GM21360 (cell line): Measurements from ENCODE around the gene RNPEP.
"Not testable (repeated sequence)": the region's sequence is repeated elsewhere in the genome, so short reads cannot be mapped to it uniquely, and the experiment has no call there.

ENCODE experiments used
- ATAC-seq: cut with Tn5 transposase; IDR thresholded peaks from one replicate; pipeline ENCODE4 v1.9.1; 2021; ENCODE audit warnings: mild to moderate bottlenecking, moderate library complexity; ENCODE audit not compliant: unreplicated experiment

RNPEP gene

DNA sequence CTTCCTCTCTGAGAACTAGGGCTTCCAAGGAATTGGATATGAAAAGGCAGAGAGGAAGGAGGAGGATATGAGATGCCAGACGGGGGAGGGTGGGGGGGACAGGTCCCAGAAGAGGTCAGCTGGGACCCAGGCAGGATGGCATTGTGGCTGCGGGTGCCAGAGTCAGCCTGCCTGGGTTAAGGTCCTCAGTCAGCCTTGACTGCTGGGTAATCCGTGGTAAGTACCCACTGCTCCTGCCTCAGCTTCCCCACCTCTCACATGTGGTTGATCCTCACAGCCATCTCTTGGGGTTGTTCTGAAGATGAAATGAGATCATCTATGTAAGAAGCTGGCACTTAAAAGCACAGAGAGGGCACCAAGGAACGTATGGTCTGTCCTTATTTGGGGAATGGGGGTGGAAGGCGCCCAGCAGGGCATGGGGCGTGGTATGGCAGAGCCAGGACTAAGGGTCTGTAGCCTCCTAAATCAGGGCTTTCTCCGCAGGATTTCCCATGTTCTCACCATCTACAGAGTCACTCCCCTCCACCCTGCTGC, 51.8 kb downstream of the RNPEP start:
- ATAC-seq = no peak

DNA sequence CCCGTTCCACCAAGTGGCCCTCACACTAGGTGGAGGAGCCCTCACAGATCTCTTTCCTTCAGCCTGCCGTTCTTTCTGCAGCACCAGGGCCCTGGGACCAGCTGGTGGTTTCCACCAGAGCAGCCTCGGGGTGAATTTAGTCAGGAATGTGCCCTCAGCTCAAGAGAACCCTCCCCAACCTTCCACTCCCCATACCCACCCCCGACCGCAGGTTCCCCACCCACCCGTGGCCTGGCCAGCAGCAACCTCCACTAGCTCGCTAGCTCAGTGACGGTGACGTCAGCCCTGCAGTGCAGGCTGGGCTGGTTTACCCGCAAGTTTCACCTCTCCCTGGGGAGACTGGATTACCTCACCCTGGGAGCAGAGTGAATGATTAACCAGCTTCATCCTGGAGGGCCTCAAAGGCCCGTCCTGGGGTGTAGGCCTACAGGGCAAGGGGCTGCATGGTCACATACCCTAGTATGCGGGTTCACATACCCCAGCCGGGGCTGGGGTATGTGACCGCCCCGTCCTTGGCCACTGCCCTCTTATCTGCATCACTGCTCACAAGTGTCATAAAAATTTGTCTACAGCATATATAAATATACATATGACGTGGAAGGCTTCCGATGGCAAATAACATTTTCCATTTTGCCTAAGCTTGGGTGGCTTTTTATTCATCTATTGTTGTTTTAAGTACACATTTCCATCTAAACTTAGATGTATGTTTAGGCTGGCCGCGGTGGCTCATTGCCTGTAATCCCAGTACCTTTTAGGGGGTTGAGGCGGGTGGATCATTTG, 52.4 kb downstream of the RNPEP start:
- ATAC-seq = no peak

DNA sequence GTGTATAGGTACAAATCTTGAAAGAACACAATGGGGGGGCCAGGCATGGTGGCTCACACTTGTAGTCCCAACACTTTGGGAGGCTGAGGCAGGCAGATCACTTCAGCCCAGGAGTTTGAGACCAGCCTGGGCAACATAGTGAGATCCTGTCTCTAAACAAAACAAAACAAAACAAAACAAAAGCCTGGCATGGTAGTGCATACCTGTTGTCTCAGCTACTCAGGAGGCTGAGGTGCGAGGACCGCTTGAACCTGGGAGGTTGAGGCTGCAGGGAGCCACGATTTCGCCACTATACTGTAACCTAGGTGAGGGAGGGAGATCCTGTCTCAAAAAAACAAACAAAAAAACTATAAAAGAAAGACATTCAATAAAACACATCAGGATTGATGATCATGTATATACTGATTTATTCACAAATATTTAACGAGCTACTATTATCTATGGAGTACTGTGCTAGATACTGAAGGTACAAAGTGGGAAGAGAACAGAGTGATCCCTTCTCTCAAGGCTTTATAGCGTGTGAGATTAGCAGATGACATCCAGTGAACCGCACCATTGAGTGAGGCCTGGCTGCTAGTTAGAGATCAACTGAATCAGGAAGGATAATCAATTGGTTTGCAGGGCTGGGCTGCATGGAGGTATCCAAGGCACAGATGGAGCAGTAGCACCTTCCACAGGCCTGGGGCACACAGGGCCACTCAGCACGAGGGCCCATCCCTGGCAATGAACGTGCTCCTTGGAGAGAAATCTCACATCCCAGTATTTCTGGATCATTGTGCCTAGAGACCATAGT, 54.3 kb downstream of the RNPEP start:
- no peak for ATAC-seq

DNA sequence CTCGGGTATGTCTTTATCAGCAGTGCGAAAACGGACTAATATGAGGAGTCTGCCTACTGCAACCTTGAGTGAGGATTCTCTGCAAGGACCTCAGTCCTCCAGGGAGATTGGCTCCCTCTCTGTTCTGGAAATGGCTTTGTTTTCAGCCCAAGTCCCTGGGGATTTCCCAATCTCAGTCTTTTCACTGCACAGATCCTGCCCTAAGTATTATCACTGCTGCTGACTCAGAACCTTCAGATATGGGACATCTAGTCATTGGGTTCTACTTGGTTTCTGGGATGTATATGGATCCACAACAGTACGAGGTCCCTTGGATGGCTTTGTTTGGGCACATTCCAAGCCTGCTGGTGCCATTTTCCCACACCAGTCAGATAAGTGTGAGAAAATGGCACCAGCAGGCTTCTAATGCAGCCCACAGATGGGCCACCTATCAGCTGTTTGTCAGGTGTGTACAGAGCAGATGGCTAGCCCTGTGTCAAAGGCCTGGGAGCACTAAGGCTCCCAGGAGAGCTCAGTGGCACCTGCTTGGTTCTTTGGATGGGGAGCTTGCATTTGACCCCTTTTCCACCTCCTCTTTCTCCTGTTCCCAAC, 55.4 kb downstream of the RNPEP start:
- ATAC-seq = no peak

DNA sequence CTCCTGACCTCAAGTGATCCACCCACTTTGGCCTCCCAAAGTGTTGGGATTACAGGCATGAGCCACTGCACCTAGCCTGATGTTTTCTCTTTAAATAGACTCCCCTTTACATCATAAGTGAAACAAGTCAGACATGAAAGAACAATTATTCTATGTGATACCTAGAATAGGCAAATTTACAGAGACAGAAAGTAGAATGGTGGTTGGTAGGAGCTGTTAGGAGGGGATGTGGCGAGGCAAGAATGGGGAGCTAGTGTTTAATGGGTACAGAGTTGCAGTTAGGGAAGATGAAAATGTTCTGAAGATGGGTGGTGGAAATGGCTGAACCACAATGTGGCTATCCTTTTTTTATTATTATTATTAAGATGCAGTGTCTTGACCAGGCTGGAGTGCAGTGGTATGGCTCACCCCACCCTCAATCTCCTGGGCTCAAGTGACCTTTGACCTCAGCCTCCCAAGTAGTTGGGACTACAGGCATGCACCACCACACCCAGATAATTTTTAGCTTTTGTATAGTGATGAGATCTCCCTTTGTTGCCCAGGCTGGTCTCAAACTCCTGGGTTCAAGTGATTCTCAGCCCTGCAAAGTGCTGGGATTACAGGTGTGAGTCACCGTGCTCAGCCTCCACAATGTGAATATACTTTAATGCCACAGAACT, 56.4 kb downstream of the RNPEP start:
- no peak for ATAC-seq

DNA sequence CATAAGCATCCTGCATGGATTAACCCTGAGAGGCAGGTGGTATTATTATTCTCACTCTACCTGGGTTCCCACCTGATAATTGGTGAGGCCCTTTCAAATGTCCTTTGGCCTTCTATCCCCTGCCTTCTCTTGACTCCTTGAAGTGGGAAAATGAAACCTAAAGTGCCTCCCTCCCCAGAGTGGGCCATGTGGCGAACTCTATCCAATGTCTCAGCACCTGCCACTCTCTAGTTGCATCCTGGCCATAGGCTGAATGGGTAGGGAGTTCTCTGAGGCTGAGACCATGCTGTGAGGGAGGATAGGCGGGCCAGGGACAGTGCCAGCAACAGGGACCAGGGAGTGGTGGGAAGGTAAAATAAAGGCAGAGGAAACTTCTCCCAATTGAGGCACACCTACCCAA, 63.3 kb downstream of the RNPEP start:
- ATAC-seq = no peak

DNA sequence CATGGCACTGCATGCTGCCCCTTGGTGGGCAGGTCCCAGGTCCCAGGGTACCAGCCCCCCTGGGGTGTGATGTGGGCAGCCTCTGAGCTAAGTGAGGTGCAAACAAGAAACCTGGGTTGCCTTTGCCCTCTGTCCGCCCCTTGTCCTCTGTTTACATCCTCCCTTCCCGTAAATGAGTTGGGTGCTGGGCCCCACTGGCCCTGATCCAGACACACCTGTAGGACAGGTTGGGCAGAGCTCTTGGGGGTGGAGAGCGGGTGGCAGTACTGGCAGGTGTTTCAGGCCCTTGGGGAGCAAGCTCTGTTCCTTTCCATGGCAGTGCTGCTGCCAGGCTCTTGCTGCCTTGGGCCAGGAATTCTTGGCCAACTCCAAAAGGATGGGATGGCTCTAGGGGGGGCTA, 63.8 kb downstream of the RNPEP start:
- no peak for ATAC-seq

DNA sequence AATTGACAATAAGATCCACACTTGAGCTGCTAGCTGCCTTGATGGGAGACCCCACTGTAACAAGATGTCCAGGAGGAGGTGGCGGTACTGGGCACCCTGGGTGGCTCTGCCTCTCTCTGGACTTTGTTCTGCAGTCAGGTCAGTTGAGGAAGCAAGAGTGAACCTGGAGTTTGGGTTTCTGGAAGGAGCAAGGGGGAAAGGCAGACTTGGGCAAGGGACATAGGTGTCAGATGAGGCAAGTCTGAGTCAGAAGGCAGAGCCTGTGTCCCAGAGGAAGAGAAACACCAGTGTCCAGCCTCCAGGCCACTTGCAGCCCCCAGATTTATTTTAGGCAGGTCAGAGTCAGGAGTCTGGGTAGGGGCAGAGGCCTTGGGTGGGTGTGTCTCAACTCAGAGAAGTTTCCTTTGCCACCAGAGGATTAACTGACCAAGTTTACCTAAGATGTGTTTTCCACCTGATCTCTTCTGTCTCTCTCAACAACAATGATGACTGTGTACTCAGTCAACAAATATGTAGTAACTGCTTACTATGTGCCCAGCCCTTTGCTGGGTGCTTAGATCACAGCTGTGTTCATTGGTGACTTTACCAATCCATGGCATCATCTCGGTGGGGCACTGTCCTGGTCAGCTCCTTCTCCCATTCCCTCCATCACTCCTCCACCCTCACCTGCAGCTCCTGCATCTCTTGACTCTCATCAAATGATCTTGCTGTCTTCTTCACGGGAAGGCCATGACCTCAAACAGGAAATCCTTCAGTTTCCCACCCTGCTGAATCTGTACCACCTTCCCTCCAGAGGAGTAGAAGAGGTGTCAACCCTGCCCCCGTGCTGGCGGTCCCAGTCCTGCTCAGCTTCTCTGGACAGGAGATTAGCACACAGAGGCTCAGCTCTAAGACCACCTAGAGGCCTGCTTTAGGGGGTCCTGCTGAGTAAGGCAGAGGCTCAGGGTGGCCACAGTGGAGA, 64.6 kb downstream of the RNPEP start:
- ATAC-seq = no peak

DNA sequence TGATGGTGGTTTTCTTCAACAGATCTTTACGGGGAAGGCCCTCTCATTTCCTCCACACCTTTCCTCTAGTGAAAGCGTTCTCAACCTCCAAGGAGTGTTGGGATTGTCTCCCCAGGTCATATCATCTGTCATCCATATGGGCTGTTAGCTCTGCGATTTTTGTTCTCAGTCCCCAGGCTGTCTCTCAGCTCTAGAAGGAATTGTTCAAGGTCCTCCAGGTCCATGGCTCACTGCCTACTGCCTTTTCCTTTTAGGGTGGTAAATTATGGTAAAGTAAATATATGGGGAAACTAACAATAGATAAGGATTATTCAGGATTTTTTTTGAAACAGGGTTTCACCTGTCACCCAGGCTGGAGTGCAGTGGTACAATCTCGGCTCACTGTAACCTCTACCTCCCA, 65.5 kb downstream of the RNPEP start:
- no peak for ATAC-seq

DNA sequence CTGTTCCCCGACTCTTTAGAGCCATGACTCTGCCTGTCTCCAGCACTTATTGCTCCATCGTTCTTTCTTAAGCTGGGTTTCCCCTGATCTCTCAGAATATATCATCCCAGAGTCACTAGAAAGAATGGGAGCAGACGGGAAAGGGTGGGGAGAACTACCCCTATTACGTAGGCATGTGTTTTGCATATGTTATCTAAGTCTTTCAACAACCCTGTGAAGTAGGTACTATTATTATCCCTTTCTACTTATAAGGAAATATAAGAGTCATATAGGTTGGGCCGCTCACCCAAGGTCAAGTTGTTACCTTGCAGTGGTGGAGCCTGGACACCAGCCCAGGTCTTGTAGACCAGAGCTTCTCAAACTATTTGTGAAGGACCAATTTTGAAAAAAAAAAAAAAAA, 66.7 kb downstream of the RNPEP start:
- ATAC-seq = no peak

DNA sequence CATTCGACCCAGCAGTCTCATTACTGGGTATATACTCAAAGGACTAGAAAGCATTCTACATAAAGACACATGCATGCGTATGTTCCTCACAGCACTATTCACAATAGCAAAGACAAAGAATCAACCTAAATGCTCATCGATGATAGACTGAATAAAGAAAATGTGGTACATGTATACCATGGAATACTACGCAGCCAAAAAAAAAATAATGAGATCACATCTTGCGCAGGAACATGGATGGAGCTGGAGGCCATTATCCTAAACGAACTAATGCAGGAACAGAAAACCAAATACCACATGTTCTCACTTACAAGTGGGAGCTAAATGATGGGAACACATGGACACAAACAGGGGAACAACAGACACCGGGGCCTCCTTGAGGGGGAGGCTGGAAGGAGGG, 71.6 kb downstream of the RNPEP start:
- no peak for ATAC-seq

DNA sequence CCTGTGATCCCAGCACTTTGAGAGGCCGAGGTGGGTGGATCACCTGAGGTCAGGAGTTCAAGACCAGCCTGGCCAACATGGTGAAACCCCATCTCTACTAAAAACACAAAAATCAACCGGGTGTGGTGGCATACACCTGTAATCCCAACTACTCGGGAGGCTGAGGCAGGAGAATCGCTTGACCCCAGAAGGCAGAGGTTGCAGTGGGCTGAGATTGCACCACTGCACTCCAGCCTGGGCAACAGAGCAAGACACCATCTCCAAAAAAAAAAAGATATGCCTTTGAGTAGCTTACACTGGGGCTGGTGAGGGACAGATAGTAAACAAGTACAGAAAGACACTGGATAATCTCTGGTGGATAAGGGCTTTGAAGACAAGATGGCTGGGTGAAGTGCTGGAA, 72.2 kb downstream of the RNPEP start:
- not testable (repeated sequence) for ATAC-seq
